Activated T-cell treated with anti-CD3 and anti-CD28 coated beads for 48 hours (primary cell): ENCODE results near the gene CPEB2.

Experiments
- DNase-seq: peaks from one replicate; pipeline ENCODE4 v3.0.0-alpha.2; 2020; ENCODE audit warnings: low read depth

CPEB2 gene

DNA sequence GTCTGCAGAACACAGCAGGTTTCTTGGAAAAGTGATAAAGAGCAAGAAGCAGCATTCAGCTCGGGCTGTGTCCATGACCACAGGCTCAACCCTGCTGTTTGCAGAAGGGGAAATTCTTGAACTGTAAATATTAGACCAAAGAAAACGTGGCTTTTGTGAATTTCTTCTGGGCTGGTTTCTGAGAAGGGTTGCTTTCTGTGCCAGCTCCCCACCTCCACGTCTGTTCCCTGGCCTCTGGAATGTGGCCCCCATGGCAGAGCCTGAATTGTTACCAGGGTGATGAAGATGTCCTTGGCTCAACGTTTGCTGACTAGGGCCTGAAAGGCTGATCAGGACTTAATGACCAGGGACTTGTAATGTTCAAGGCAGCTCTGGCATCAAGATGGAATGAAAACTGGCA is 116.0 kb downstream of the CPEB2 start:
- DNase-seq, result no peak
